H1 (cell line): Measurements from ENCODE around the gene PTCH2. TPM values are rescaled to one million over a fixed set of nuclear protein-coding genes. Genes with fewer than 3 reads are reported as not detected.

ENCODE experiments used
- BACH1 ChIP-seq: IDR thresholded peaks from 2 replicates; pipeline ENCODE4 v1.6.1; 2012; ENCODE audit warnings: low read length, improper control_type of control experiment
- CBX5 ChIP-seq: fragments of 300-800, 300-1000 bp; sonication (generic); IDR thresholded peaks from 2 replicates; pipeline ENCODE4 v1.7.1; 2016; ENCODE audit warnings: antibody characterized with exemption, low read length, low read depth
- CEBPB ChIP-seq: IDR thresholded peaks from 2 replicates; pipeline ENCODE4 v1.6.1; 2012; ENCODE audit warnings: low read depth, low read length
- FOSL1 ChIP-seq: IDR thresholded peaks from 2 replicates; pipeline ENCODE4 v1.6.1; 2011; ENCODE audit warnings: mild to moderate bottlenecking, low read depth, low read length, moderate library complexity; ENCODE audit not compliant: insufficient read depth
- HDAC6 ChIP-seq: IDR thresholded peaks from one replicate; pipeline ENCODE4 v1.7.1; 2012; ENCODE audit warnings: low read depth, mild to moderate bottlenecking, inconsistent platforms, low read length, moderate library complexity
- JUND ChIP-seq: IDR thresholded peaks from 2 replicates; pipeline ENCODE4 v1.6.1; 2011; ENCODE audit warnings: mild to moderate bottlenecking, improper control_type of control experiment, low read length
- KDM1A ChIP-seq: fragments of 200-600, 300-600 bp; sonication (generic); IDR thresholded peaks from 2 replicates; pipeline ENCODE4 v1.7.1; 2016; ENCODE audit warnings: mild to moderate bottlenecking, low read length, borderline replicate concordance
- RAD21 ChIP-seq, 2 experiments: IDR thresholded peaks in 1 of 2; conservative IDR thresholded peaks in 1 of 2; 2 replicates each; pipeline ENCODE4 v1.6.1; 2011; ENCODE audit warnings: low read depth in 2 of 2, low read length in 2 of 2, improper control_type of control experiment in 1 of 2, inconsistent platforms in 1 of 2, mild to moderate bottlenecking in 1 of 2, moderate library complexity in 1 of 2
- SAP30 ChIP-seq: fragments of 300-600 bp; sonication (generic); IDR thresholded peaks from 2 replicates; pipeline ENCODE4 v1.7.1; 2012; ENCODE audit warnings: low read length, moderate library complexity, mild to moderate bottlenecking, inconsistent platforms; ENCODE audit not compliant: insufficient read depth, insufficient replicate concordance
- SP1 ChIP-seq: IDR thresholded peaks from 2 replicates; pipeline ENCODE4 v1.6.1; 2011; ENCODE audit warnings: low read depth, low read length
- SRF ChIP-seq: IDR thresholded peaks from 2 replicates; pipeline ENCODE4 v1.6.1; 2011; ENCODE audit warnings: mild to moderate bottlenecking, low read depth, low read length, moderate library complexity
- polyA plus RNA-seq, 7 experiments: library from polyadenylated mRNA; depleted of rRNA in 3 of 7; stranded (reverse) in 5 of 7; unstranded in 2 of 7; fragments of >200 nt in 5 of 7; fragments of 200-250 nt in 2 of 7; gene quantifications; 1 replicate in 5 of 7; 2 replicates in 1 of 7; 4 replicates in 1 of 7; pipeline versions ENCODE4 v1.2.1 to v1.2.3, GENCODE V29; 2011 to 2013; ENCODE audit warnings: missing spikeins in 2 of 7, mixed read lengths in 2 of 7
- total RNA-seq: library from RNA; stranded (reverse); fragmentation: NEBNext Ultra II Directional; extraction: Animal tissue kit (Norgen Biotek cat#: 25700); gene quantifications from 2 replicates; pipeline ENCODE4 v1.2.1, GENCODE V29; 2021

PTCH2 gene
- total and polyA plus RNA-seq, 2 of the 8 experiments (the other 6 are each of a cell fraction or from before 2014, with no cell fraction given) = 0.35 to 1.2 TPM

GRCh38 chr1:44790968-44791801, 51.9 kb downstream of the PTCH2 start (continued):
- TF ChIP-seq RAD21 (IDR thresholded peaks at IDR 0.05 in 1 of 2, conservative IDR thresholded peaks at IDR 0.05 in 1 of 2; ENCODE audit: low read depth in 2 of 2, low read length in 2 of 2) (no peak), JUND (no peak), SRF (no peak), KDM1A (no peak), SAP30 (no peak), CBX5 (no peak), FOSL1 (no peak), HDAC6 (no peak), SP1 (no peak), CEBPB (no peak), BACH1 (no peak)
